ENCODE results near the gene COL4A2. TPM values are rescaled to one million over a fixed set of nuclear protein-coding genes. Genes with fewer than 3 reads are reported as not detected.
A peak's percentile ranks its signal among the peaks of the same experiment; 100 is the strongest.

COL4A2 gene
- polyA plus RNA-seq, 2 of the 4 experiments (the other 2 are of a cell fraction), result 46.9 to 119 TPM

GRCh38 chr13:110379358-110379757 is 72.3 kb downstream of the COL4A2 start:
- peaks cover 27% of the 10 kb centered on the region for H3K4me1 ChIP-seq
- FAIRE-seq, result no peak
- H3K4me2 ChIP-seq, result no peak overlapping the region
- no peaks in the 10 kb centered on the region for H3K9me3 ChIP-seq
- H3K4me3 ChIP-seq, result no peak overlapping the region
- POLR2A ChIA-PET, result no interaction called here
- H3K27ac ChIP-seq, result peak overlapping the region in 1 of 2 experiments; percentile 83; a peak in 2 of 6 replicates
- 87% methylated on average over 7 of the region's 9 CpGs for whole genome bisulfite sequencing (ENCODE audit: missing lambda C conversion rate)
- TF ChIP-seq ATOH8 (CRISPR knock-in tag; IDR thresholded peaks at IDR 0.05; ENCODE audit: low read depth), result no peak
- no peak for TF ChIP-seq USF2 (IDR thresholded peaks at IDR 0.05)
- no peak for TF ChIP-seq ZSCAN20 (CRISPR knock-in tag; IDR thresholded peaks at IDR 0.05)
- TF ChIP-seq KDM1A (IDR thresholded peaks at IDR 0.05; ENCODE audit: low read depth), result no peak
- no peak for TF ChIP-seq HES2 (IDR thresholded peaks at IDR 0.05)
- no peak for TF ChIP-seq BHLHE40 (IDR thresholded peaks at IDR 0.05; ENCODE audit: low read depth, low read length)
- TF ChIP-seq EHF (CRISPR knock-in tag; IDR thresholded peaks at IDR 0.05), result no peak
- no peak for TF ChIP-seq RCOR1 (IDR thresholded peaks at IDR 0.05; ENCODE audit: low read depth, low read length)
- no peak for TF ChIP-seq CEBPB (IDR thresholded peaks at IDR 0.05)
- TF ChIP-seq BCL3 (IDR thresholded peaks at IDR 0.05), result no peak
- no peak for TF ChIP-seq CTCF (IDR thresholded peaks at IDR 0.05)
- TF ChIP-seq, protein P1, sequence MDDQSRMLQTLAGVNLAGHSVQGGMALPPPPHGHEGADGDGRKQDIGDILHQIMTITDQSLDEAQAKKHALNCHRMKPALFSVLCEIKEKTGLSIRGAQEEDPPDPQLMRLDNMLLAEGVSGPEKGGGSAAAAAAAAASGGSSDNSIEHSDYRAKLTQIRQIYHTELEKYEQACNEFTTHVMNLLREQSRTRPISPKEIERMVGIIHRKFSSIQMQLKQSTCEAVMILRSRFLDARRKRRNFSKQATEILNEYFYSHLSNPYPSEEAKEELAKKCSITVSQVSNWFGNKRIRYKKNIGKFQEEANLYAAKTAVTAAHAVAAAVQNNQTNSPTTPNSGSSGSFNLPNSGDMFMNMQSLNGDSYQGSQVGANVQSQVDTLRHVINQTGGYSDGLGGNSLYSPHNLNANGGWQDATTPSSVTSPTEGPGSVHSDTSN (IDR thresholded peaks at IDR 0.05), result no peak
- no peak for TF ChIP-seq SMC3 (IDR thresholded peaks at IDR 0.05)
- TF ChIP-seq HMGXB4 (CRISPR knock-in tag; IDR thresholded peaks at IDR 0.05; ENCODE audit: borderline replicate concordance), result no peak
- no peak for TF ChIP-seq HDAC2 (IDR thresholded peaks at IDR 0.05)
- no peak for TF ChIP-seq TFCP2L1 (CRISPR knock-in tag; IDR thresholded peaks at IDR 0.05)
- TF ChIP-seq, protein P2, sequence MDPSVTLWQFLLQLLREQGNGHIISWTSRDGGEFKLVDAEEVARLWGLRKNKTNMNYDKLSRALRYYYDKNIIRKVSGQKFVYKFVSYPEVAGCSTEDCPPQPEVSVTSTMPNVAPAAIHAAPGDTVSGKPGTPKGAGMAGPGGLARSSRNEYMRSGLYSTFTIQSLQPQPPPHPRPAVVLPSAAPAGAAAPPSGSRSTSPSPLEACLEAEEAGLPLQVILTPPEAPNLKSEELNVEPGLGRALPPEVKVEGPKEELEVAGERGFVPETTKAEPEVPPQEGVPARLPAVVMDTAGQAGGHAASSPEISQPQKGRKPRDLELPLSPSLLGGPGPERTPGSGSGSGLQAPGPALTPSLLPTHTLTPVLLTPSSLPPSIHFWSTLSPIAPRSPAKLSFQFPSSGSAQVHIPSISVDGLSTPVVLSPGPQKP (IDR thresholded peaks at IDR 0.05; ENCODE audit: low read depth, low read length), result no peak
- no peak for TF ChIP-seq MAFK (IDR thresholded peaks at IDR 0.05; ENCODE audit: partially characterized antibody)
- DNase-seq (ENCODE audit: low read depth in 1 of 2, low spot score in 1 of 2), result no peak
- no peak for ATAC-seq
- CTCF ChIA-PET, result interaction anchor here (1.1 to 1.5 kb wide), 4 partner anchors 9 to 65 kb away, joined by 3 to 4 read pairs (median 3); no protein-coding TSS in a partner anchor
